HCEC 1CT (cell line): Measurements from ENCODE around the gene MPHOSPH8.
"Not testable (repeated sequence)": the region's sequence is repeated elsewhere in the genome, so short reads cannot be mapped to it uniquely, and the experiment has no call there.

Experiments
- DNase-seq: peaks from one replicate; pipeline ENCODE4 v3.0.0-alpha.2; 2017

Gene MPHOSPH8

DNA sequence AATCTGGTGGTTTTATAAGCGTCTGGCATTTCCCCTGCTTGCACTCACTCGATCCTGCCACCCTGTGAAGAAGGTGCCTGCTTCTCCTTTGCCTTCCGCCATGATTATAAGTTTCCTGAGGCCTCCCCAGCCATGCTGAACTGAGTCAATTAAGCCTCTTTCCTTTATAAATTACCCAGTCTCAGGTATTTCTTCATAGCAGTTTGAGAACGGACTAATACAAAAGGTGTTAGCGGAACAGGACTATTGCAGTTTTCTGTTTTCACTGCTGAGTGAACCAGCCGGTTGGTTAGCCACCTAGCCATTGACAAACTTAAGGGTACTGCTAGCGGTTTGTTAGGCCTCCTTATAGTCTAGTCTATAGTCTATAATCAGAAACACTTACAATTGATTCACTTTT, 2.5 kb downstream of the MPHOSPH8 start:
- DNase-seq = not testable (repeated sequence)

- DNase-seq = no peak
Observed at GRCh38 chr13:19643652-19644051, 10.2 kb downstream of the MPHOSPH8 start.

DNA sequence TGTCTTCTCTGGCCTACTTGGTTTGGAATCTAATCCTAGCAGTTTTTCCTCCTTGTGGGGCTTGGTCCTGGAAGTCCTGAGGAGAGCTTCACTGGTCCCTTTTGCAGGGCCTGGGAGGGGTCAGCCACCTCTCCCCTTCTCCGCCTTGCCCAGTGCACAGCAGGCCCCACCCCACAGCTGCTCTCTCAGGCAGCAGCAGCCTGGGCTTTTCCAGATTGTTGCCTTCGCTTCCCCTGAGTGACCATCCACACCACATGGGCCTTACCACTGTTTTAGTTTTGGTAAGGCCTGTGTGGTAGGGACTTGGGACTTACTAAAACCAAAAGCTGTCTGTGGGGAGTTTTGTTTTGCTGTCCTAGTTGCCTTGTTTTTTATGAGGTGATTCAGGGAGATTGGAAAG, 11.5 kb downstream of the MPHOSPH8 start:
- DNase-seq = no peak

- DNase-seq = no peak
Observed at GRCh38 chr13:19646063-19646462, 12.6 kb downstream of the MPHOSPH8 start.

- no peak for DNase-seq
Observed at GRCh38 chr13:19650742-19651141, 17.3 kb downstream of the MPHOSPH8 start.

GRCh38 chr13:19657872-19658591, 24.6 kb downstream of the MPHOSPH8 start:
- DNase-seq = no peak

DNA sequence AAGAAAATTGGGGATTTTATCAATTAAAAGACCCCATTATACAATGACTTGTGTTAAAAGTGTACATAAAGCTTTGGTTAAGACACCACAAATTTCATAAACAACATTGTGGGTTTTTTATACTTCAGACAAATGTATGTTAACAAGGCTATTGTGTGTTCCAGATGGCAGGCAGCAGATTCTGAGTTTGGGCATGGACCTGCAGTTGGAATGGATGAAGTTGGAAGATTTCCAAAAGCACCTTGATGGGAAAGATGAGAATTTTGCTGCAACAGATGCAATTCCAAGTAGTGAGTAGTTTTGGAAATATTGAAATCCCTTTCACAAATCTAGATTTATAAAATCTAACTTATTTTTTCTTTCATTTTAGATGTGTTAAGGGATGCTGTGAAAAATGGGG, 25.4 kb downstream of the MPHOSPH8 start:
- no peak for DNase-seq

- DNase-seq = no peak
Observed at GRCh38 chr13:19661126-19661525, 27.7 kb downstream of the MPHOSPH8 start.

DNA sequence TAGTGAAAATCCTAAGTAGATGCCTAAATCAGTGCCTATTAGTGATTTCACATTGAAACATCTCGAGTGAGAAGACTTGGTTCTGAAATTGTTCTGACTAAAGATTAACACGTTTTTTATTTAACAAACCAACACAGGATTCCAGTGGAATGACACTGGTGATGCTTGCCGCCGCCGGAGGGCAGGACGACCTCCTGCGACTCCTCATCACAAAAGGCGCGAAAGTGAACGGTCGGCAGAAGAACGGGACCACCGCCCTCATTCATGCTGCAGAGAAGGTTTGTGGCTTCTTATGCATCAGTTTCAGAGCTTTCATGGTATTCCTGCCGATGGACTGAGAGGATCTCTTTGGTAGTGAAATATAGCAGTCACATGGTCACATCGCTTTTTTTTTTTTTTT, 28.1 kb downstream of the MPHOSPH8 start:
- no peak for DNase-seq

- no peak for DNase-seq
Observed at GRCh38 chr13:19663416-19663979, 30.0 kb downstream of the MPHOSPH8 start.

- no peak for DNase-seq
Observed at GRCh38 chr13:19664481-19665230, 31.2 kb downstream of the MPHOSPH8 start.

GRCh38 chr13:19665427-19665859, 32.0 kb downstream of the MPHOSPH8 start:
- no peak for DNase-seq

DNA sequence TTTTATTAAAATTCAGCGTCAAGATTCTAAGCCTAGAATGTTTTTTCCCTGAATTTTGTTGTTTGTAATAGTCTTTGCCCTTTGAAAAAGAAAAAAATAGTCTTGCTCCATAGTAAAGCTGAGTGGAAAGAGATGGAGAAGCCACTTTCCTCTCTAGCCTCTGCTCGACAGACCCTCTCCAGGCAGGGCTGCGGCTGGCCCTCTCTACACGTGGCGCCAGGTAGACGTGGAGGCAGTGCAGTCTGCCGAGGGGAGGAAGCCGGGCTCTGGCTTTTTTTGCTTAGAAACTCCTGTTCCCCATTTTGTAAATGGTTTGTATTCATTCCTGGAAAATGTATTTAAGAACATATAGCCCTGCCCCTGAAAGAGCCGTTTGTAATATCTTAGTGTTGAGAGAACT, 35.3 kb downstream of the MPHOSPH8 start:
- DNase-seq = no peak

GRCh38 chr13:19670147-19670546, 36.7 kb downstream of the MPHOSPH8 start:
- no peak for DNase-seq

- DNase-seq = no peak
Observed at GRCh38 chr13:19672990-19673389, 39.5 kb downstream of the MPHOSPH8 start.

- no peak for DNase-seq
Observed at GRCh38 chr13:19673473-19674430, 40.3 kb downstream of the MPHOSPH8 start.

GRCh38 chr13:19674898-19675297, 41.4 kb downstream of the MPHOSPH8 start:
- DNase-seq = no peak

DNA sequence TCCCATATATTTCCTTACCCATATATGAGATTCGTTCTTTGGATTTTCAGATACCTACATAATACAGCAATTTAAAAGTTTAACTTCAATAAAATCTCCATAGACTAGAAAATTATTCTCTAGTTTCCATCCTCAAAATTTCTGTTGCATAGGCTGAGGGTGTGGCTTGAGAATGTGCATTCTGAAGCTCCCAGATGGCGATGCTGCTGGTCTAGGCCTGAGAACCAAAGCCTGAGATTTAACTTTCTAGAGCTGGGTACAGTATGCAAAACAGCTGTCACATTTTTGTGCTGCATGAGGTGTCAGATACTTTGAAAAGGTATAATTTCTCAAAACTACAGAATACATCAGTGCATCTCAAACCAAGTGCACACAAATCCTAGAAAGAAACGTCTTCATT, 42.7 kb downstream of the MPHOSPH8 start:
- DNase-seq = no peak

- DNase-seq = peak; percentile 34
Observed at GRCh38 chr13:19680751-19681150, 47.3 kb downstream of the MPHOSPH8 start.

DNA sequence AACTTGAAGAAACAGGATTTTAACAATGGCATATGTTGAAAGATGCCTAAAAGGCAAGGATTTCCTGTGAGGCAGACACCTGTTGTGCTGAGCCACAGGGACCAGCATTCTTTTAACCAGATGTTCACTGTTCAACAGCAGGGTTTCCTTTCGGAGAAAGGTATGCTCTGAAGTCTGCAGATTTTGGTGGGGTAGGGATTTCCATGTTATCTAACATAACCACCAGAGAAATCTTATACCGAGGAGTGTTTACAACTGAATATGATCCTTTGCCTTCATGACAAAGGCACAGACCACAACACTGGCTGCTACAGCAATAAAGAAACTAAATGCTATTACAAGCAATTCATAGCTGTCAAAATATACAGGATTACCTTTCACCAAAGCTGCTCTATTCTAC, 48.1 kb downstream of the MPHOSPH8 start:
- no peak for DNase-seq

GRCh38 chr13:19685034-19685433, 51.6 kb downstream of the MPHOSPH8 start:
- no peak for DNase-seq

- no peak for DNase-seq
Observed at GRCh38 chr13:19685437-19685836, 52.0 kb downstream of the MPHOSPH8 start.

- DNase-seq = peak; percentile 60
Observed at GRCh38 chr13:19691447-19691846, 58.0 kb downstream of the MPHOSPH8 start.
